NOMO-1 (cell line): ENCODE data around the gene CASZ1.

Experiments used
- DNase-seq, 2 experiments: peaks; one replicate each; lab custom pipeline; 2025; ENCODE audit not compliant: unreplicated experiment in 2 of 2; lab: John Stamatoyannopoulos, UW

The CASZ1 gene

DNA sequence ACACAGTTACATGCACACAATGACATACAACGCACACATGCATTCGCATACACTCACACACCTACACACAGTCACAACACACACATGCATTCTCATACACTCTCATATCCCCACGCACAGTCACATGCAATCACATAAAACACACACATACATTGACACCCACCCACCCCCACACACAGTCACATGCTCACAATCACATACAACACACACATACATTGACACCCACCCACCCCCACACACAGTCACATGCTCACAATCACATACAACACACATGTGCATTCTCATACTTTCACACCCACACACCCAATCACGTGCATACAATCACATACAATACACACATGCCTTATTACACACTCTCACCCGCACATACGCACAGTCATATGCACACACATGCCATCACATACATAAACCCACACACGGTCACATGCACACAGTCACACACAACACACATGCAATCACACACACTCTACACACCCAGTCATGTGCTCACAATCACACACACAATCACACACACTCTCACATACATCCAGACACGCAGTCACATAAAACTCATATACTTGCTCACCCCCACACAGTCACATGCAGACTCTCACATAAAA is 134.3 kb downstream of the CASZ1 start:
- no peak for DNase-seq

GRCh38 chr1:10661453-10661852 is 135.0 kb downstream of the CASZ1 start:
- DNase-seq, result no peak

- no peak for DNase-seq
These were observed 136.6 kb downstream of the CASZ1 start for GRCh38 chr1:10659646-10660540.

DNA sequence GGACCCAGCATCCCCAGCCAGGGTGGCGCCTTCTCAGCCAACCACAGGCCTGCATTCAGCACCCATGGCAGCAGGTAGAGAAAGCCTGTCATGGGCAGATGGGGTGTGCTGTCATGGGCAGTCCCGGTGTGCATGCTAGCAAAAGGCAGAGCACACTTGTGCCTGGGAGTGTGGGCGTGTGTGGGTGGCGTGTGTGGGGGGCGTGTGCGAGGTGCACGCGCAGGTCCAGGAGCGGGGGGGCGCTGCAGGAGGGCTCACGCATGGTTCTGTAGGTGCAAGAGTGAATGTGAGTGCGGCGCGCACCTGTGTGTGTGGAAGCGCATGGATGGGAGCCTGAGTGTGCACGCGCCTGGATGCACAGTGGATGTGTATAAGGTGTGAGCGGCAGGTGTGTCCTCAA is 137.2 kb downstream of the CASZ1 start:
- DNase-seq, result no peak

DNA sequence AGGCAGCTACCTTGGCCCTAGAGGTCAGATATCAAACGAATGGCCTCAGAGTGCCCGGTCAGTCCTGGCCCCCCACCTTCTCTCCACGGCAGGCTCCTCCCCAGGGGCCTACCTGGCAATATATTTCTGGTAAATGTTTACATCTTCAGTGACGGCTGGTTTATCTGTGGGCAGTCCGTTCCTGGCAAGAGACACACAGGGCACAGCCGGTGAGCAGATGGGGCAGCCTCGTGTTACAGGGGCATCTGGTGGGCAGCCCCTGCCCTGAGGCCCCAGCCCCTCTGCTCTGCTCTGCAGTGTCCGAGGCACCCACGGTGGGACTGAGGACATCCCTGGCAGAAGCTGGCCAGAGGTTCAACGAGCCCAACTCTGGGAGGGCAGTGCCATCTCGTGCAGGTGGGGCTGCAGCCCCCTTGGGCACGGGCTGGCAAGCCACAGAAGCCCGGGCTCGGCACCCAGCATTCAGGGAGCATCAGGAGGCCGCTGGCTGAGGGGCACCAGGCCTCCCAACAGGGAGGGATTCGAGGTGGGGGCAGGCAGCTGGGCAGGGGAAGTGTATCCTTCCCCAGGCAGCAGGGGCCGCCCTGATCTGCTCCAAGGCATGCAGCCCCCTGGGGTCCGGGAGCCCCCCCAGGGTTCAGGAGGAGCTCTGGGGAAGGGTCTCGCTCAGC is 137.9 kb downstream of the CASZ1 start:
- no peak for DNase-seq

DNA sequence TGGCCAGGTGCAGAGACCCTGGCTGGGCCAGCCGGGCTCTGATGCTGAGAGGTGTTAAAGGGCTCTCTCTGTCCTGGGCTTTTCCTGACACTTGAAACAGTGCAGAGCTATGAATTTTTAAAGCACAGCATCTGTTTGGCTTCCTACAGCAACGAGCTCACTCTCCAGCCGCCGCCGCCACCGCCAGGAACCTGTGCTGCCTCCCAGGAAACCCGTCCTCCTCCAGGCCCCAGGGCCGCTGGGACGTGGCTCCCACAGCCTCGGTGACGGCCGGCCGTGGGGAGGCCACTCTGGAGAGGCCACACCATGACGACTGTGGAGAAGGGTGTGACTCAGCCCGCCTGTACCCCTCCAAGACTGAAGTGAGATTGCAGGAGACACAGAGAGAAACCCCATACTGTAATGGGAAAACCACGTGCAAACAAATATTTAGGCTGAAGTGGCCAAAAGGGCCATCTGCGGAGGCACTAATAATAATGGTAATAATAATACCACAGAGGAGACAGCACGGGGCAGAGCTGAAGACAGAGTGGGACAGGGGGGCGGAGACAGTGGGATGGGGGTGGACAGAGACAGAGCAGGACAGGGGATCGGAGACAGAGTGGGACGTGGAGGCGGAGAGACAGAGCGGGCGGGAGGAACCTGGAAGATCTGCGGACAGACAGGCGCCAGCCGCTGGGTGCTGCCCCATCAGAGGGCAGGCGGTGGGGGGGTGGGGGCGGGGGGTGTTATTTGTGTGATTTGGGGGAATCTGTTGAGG is 139.2 kb downstream of the CASZ1 start:
- DNase-seq, result no peak

- no peak for DNase-seq
These were observed 140.0 kb downstream of the CASZ1 start for GRCh38 chr1:10656431-10656830.

GRCh38 chr1:10655002-10655401 is 141.4 kb downstream of the CASZ1 start:
- DNase-seq, result no peak

DNA sequence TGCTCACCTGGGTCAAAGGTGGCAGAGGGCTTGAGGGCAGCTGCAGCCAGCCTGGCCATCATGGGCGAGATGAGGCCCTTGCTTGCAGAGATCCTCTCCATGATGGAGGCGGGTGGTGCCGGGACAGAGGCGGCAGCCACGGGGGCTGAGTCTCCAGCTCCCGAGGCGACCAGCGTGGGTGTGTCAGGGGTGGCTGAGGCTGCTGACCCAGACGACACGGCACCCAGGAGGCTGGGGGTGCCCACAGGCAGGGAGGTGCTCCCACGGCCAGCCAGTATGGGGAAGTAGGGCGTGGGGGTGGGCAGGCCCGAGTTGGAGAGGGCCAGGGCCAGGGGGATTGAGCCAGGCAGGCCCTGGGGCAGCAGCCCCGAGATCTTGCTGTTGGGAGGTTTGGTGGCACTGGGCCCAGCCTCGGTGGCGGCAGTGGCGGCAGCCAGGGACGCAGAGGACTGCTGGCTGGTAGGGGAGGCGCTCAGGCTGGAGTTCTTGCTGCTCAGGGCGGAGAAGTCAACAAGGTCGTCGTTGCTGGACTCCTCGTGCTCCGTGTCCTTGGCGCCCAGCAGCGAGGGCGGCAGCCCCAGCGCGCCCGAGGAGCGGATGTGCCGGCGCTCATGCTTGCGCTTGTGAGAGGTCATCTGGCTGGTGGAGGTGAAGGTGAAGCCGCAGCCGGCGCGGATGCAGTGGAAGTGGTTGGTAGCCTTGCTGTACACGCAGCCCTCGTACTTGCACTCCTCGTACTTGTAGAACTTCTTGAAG is 142.9 kb downstream of the CASZ1 start:
- no peak for DNase-seq

GRCh38 chr1:10652626-10653025 is 143.8 kb downstream of the CASZ1 start:
- DNase-seq, result no peak

DNA sequence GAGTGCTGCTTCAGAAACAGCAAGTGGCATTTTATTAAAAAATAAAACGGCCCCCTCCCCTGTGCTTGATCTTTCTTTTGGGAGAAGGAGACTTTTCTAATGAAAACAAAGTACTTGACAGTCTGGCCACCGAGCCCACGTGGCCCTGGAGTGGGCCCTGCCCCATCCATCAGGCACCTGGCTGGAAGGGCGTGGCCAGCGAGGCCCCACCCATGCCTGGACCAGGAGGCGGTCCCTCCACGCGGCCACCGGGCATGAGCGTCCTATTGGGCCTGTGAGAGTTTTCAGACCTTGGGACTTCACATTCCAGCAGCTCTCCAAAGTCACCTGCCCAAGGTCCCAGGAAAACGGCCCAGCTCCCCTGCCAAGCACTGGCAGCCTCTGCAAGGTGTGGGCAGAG is 144.7 kb downstream of the CASZ1 start:
- DNase-seq, result no peak

GRCh38 chr1:10651389-10651766 is 145.1 kb downstream of the CASZ1 start:
- DNase-seq, result no peak

- DNase-seq, result no peak
These were observed 145.7 kb downstream of the CASZ1 start for GRCh38 chr1:10650556-10651388.

GRCh38 chr1:10649517-10650201 is 146.8 kb downstream of the CASZ1 start:
- no peak for DNase-seq

DNA sequence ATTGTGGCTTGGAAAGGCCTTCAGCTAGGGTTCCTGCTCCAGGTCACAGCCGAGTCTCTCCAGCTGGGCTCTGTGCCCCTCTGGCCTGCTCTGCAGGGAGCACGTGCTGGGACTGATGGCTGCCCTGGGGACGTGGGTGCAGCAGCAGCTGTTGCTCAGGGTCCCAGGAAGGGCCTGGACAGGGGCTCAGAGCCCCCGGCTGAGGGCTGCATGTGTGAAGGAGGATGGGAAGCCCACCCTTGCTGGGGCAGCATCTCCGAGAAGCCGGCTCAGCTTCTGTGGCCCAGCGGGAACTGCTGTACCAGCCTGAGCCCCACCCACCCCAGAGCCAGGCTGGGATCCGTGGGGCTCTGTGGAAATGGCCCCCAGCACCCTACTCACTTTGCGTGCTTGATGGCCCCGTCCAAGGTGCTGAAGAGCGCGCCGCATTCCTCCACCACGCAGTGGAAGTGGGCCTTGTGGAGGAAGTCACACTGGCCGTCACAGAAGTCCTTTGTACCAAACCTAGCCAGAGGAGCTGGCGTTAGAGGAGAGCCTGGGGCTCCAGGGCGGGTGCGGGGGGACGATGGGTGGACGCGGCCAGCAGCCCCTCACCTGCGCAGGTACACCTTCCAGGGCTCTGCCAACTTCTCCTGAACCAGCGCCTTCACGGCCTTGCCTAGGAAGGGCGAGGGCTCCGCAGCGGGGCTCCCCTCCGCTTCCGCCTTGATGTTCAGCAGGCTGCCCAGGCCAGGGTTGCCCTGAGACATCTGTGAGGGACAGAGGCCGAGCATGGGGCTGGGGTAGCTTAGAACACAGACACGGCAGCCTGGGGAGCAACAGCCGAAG is 147.5 kb downstream of the CASZ1 start:
- DNase-seq, result no peak

DNA sequence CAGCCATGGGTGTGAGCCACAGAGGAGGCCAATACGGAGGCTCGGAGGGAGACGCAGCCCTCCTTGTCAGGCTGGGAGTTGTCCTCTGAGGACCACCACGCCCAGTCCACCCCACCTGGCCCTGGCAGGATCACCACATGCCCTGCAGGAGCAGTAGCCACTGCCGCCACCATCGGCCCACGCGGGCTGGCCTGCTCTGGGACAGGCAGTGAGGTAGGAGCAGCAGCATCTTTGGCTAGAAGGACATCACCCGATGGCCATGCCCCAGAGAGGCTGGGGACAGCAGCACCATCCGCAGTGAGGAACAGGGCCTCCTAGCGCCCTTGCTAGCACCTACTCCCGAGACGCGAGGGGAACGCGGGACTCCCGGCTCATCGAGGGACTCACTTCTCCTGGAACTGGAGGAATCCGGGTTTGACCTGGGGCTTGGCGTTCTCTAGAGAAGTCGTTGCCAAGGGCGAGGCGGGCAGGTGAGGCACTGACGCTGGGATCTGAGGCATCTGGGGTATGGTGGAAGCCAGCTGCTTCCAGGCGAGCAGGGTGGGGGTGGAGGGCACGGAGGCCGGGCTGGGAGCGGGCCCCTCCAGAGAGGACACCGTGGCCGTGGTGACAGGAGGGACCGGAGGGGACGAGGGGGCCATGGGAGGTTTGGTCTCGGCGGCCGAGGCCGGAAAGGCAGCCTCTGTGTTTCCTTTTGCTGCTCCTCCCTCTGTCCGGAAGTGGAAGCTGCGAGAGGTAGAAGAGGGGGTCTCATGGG is 148.9 kb downstream of the CASZ1 start:
- DNase-seq, result no peak

- no peak for DNase-seq
These were observed 150.0 kb downstream of the CASZ1 start for GRCh38 chr1:10646347-10646861.
